ENCODE measurements around the gene ZFYVE27. TPM values are rescaled to one million over a fixed set of nuclear protein-coding genes. Genes with fewer than 3 reads are reported as not detected.

The ZFYVE27 gene
- polyA plus RNA-seq, 1 donor (not counting 4 experiments of a cell fraction or from before 2014, with no cell fraction given): 14.3 TPM

GRCh38 chr10:97748116-97748515 is 11.2 kb downstream of the ZFYVE27 start:
- Histone ChIP-seq H3K36me3 (ENCODE audit: control insufficient read depth in 2 of 2, extremely low read depth in 1 of 2, insufficient read depth in 2 of 2, low read length in 2 of 2) (peaks cover 45 to 46% of the 10 kb centered on the region in 2 experiments), H3K9me3 (ENCODE audit: control insufficient read depth, low read depth, low read length) (no peaks in the 10 kb centered on the region), H3K4me1 (ENCODE audit: control insufficient read depth, extremely low read depth, insufficient read depth, low read length) (no peaks in the 10 kb centered on the region), H3K79me2 (ENCODE audit: control insufficient read depth, insufficient read depth, low read length) (peaks cover 9% of the 10 kb centered on the region), H4K20me1 (ENCODE audit: control insufficient read depth, extremely low read depth, insufficient read depth, low read length) (no peaks in the 10 kb centered on the region), H3K4me3 (ENCODE audit: control insufficient read depth in 2 of 3, extremely low read depth in 1 of 3, insufficient read depth in 2 of 3, low read depth in 1 of 3, low read length in 3 of 3) (no peak overlapping the region), H3K27me3 (ENCODE audit: control insufficient read depth, extremely low read depth, insufficient read depth, low read length) (no peaks in the 10 kb centered on the region), H2AFZ (ENCODE audit: control insufficient read depth, low read length) (no peak overlapping the region), H3K9me1 (ENCODE audit: control insufficient read depth, extremely low read depth, insufficient read depth, low read length) (no peaks in the 10 kb centered on the region), H3K27ac (ENCODE audit: control insufficient read depth, insufficient read depth, low read length) (no peak overlapping the region), H3K4me2 (ENCODE audit: control insufficient read depth, extremely low read depth, insufficient read depth, low read depth, low read length) (no peak overlapping the region), H3K9ac (ENCODE audit: control insufficient read depth, extremely low read depth, insufficient read depth, low read length) (no peak overlapping the region)
- no peak for DNase-seq (ENCODE audit: low read depth, low spot score)
- TF ChIP-seq CTCF (optimal IDR thresholded peaks at IDR 0.05 in 1 of 3, IDR thresholded peaks at IDR 0.05 in 1 of 3, conservative IDR thresholded peaks at IDR 0.05 in 1 of 3; ENCODE audit: extremely low read depth in 1 of 3, insufficient read depth in 2 of 3, low read length in 3 of 3): no peak
- TF ChIP-seq EZH2 (IDR thresholded peaks at IDR 0.05; ENCODE audit: low read length): no peak
- dilution Hi-C loops (cut with MboI; ENCODE audit: extremely low pct_ligation_motif_present, low sequenced_read_pairs): no loop called here
- no peak for FAIRE-seq

DNA sequence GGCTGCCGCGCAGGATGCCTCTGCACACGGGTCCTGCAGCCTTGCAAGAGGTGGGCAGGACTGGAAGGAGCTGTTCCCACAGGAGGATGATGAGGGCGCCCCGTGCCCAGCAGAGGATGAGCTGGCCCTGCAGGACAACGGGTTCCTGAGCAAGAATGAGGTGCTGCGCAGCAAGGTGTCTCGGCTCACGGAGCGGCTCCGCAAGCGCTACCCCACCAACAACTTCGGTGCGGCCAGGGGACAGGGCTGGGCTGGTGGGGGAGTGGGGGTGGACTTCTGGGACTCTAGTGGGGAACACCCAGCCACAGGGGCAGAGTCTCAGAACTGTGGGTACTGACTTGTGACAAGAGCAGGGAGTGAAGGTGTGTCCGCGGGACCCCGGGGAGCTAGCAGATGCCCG is 16.0 kb downstream of the ZFYVE27 start:
- Histone ChIP-seq H3K4me3 (ENCODE audit: control insufficient read depth in 2 of 3, extremely low read depth in 1 of 3, insufficient read depth in 2 of 3, low read depth in 1 of 3, low read length in 3 of 3) (no peak overlapping the region), H3K27ac (ENCODE audit: control insufficient read depth, insufficient read depth, low read length) (no peak overlapping the region), H3K9me1 (ENCODE audit: control insufficient read depth, extremely low read depth, insufficient read depth, low read length) (no peaks in the 10 kb centered on the region), H3K4me2 (ENCODE audit: control insufficient read depth, extremely low read depth, insufficient read depth, low read depth, low read length) (no peak overlapping the region), H3K36me3 (ENCODE audit: control insufficient read depth in 2 of 2, extremely low read depth in 1 of 2, insufficient read depth in 2 of 2, low read length in 2 of 2) (peaks cover 53 to 55% of the 10 kb centered on the region in 2 experiments), H3K9ac (ENCODE audit: control insufficient read depth, extremely low read depth, insufficient read depth, low read length) (no peak overlapping the region), H4K20me1 (ENCODE audit: control insufficient read depth, extremely low read depth, insufficient read depth, low read length) (no peaks in the 10 kb centered on the region), H2AFZ (ENCODE audit: control insufficient read depth, low read length) (no peak overlapping the region), H3K9me3 (ENCODE audit: control insufficient read depth, low read depth, low read length) (no peaks in the 10 kb centered on the region), H3K79me2 (ENCODE audit: control insufficient read depth, insufficient read depth, low read length) (no peaks in the 10 kb centered on the region), H3K4me1 (ENCODE audit: control insufficient read depth, extremely low read depth, insufficient read depth, low read length) (no peaks in the 10 kb centered on the region), H3K27me3 (ENCODE audit: control insufficient read depth, extremely low read depth, insufficient read depth, low read length) (no peaks in the 10 kb centered on the region)
- no peak for TF ChIP-seq EZH2 (IDR thresholded peaks at IDR 0.05; ENCODE audit: low read length)
- TF ChIP-seq CTCF (optimal IDR thresholded peaks at IDR 0.05 in 1 of 3, IDR thresholded peaks at IDR 0.05 in 1 of 3, conservative IDR thresholded peaks at IDR 0.05 in 1 of 3; ENCODE audit: extremely low read depth in 1 of 3, insufficient read depth in 2 of 3, low read length in 3 of 3): no peak
- DNase-seq (ENCODE audit: low read depth, low spot score) (no peak), FAIRE-seq (no peak)
- dilution Hi-C loops (cut with MboI; ENCODE audit: extremely low pct_ligation_motif_present, low sequenced_read_pairs): loop anchor here (25.0 kb wide), 1 partner anchor 109 kb away; no protein-coding TSS in a partner anchor

All from keratinocyte (primary cell).